ENCODE results near the gene NOSTRIN.
"Not testable (repeated sequence)": the region's sequence is repeated elsewhere in the genome, so short reads cannot be mapped to it uniquely, and the experiment has no call there.

Gene NOSTRIN

GRCh38 chr2:168819829-168820489, 17.5 kb downstream of the NOSTRIN start:
- DNase-seq = no peak

DNA sequence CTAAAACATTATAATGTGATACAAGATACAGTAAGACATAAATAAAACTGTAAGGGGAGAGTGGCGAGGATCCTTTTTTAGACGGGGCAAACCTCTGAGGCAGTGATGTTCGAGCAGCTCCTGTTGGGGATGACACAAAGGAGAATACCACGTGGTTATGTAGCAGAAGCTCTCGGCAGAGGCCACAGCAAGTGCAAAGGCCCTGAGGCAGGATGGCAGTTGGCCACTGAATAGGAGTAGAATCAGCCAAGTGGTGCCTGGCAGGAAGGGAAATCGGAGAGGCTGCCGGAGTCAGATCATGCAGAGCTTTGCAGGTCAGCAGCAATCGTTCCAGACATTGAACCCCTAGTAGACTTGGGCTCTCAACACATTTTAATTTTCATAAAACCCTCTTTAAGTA, 19.1 kb downstream of the NOSTRIN start:
- no peak for DNase-seq

- DNase-seq = no peak
These were observed 19.6 kb downstream of the NOSTRIN start for GRCh38 chr2:168821992-168822391.

GRCh38 chr2:168825126-168825525, 22.7 kb downstream of the NOSTRIN start:
- no peak for DNase-seq

GRCh38 chr2:168830958-168831357, 28.5 kb downstream of the NOSTRIN start:
- DNase-seq = no peak

DNA sequence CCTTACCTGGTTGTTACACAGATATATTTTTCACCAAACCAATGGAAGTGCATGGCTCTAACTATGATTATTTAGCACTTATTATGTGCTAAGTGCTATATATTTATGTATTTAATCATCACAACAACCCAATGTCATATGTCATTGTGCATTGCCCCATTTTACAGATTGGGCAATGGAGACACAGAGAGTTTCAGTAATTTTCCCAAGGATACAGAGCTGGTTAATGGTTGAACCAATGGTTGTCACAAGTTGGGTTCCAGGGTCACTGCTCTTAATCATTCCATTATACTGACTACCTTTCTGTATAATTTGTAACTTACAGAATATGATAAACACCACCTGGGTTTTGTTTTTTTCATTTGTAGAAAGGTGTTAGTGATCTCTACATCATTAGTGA, 29.2 kb downstream of the NOSTRIN start:
- no peak for DNase-seq

- DNase-seq = no peak
These were observed 33.5 kb downstream of the NOSTRIN start for GRCh38 chr2:168835969-168836368.

- DNase-seq = no peak
These were observed 39.0 kb downstream of the NOSTRIN start for GRCh38 chr2:168841445-168841844.

DNA sequence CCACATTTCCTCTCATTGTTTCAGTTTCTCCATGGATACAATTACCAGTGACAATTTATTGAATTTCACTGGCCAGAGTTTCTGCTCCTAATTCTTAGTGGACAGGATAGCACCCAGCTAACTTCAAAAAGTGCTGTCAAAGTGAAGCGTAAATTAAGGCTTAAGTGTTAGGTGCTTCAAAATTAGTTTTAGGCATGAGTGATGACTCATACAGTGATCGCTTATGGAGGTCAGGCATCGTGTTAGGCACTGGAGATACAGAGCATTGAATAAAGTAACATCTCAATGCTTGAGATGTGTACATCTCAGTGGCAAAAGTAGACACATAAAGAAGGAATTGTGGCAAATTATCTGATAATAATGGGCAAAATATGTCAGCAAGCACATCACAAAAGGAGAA, 40.8 kb downstream of the NOSTRIN start:
- DNase-seq = no peak

DNA sequence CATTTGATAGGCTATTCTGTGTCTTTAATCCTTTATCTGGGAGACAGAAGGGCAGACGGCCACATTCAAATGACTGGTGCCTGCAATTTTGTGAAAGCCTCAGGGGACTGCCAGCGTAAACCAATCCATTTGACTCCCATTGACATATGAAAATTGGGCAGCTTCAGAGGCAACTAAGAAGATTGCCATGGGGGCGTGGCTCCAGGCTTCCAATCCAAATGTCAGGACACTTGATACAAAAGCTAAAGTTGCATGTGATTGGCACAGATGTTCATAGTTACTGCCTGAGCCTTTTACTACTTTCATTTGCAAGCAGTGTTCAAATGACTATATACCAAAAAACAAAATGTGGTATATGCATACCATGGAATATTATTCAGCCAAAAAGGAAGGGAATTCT, 45.8 kb downstream of the NOSTRIN start:
- DNase-seq = no peak

DNA sequence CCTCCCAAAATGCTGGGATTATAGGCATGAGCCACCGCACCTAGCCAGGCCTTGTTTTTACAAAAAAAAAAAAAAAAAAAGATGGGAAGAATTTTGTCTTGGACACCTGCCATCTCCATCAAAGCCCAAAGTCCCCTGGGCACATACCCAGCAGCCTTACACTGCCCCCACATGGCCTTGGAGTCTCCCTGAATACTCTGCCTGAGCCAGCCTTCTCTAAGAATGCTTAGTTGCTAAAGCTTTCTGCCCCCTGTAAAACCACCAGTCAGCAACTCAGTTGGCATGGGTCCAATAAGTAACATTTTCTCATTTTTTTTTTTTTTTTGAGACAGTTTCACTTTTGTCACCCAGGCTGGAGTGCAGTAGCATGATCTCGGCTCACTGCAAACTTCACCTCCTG, 47.2 kb downstream of the NOSTRIN start:
- no peak for DNase-seq

DNA sequence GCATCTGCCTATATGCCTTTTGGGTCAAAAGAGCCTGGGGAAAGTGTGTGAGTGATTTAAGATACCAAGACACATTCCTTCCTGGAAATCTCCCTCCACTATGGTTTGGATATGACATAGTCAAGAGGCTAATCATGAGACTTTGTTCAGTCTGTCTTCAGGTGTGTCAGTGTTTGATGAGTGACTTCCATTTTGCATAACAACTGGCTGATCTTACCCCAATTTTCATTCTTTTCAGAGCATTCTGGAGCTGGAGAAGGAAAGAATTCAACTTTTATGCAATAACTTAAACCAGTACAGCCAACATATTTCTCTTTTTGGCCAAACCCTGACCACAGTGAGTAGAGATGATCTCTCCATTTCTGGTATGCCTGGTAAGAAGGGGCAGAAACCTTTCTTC, 48.4 kb downstream of the NOSTRIN start:
- DNase-seq = no peak

GRCh38 chr2:168851674-168852320, 49.4 kb downstream of the NOSTRIN start:
- DNase-seq = no peak

- DNase-seq = no peak
These were observed 50.0 kb downstream of the NOSTRIN start for GRCh38 chr2:168852481-168852880.

- DNase-seq = no peak
These were observed 51.0 kb downstream of the NOSTRIN start for GRCh38 chr2:168853471-168853870.

DNA sequence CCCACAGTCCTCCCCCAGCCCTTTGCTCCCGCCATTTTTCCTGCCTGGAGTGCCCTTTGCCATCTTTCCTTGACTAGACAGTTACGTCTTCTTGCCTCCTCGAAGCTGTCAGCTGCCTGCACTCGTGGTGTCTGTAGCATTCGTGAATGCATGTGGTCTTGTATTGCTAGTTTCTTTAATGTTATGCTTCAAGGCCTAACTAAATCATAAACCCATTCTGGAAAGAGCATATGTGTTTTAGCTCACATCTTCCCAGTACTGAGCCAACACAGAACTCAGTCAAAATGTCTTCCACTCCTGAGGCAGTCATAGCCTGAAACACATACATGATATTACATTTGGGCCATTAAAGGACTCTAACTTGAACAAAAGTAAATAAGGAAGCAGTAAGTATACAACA, 52.2 kb downstream of the NOSTRIN start:
- DNase-seq = no peak

DNA sequence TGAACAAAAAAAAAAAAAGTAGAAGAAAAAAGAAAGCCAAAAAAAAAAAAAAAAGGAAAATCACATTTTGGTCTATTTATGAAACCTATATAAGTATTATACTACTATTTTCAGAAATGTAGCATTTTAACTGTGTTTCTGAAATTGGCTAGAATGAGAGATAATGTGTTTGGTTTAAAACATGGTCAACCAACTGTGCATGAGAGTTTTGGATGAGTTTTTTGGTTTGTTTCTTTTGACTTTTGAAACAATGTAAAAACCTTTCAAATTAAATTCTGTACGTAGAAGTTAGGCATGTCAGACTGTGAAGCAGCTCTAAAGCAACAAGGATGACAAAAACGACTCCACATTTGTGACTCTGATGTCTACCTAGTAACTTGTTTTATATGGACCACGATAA, 53.2 kb downstream of the NOSTRIN start:
- DNase-seq = no peak

- DNase-seq = no peak
These were observed 55.7 kb downstream of the NOSTRIN start for GRCh38 chr2:168858146-168858545.

DNA sequence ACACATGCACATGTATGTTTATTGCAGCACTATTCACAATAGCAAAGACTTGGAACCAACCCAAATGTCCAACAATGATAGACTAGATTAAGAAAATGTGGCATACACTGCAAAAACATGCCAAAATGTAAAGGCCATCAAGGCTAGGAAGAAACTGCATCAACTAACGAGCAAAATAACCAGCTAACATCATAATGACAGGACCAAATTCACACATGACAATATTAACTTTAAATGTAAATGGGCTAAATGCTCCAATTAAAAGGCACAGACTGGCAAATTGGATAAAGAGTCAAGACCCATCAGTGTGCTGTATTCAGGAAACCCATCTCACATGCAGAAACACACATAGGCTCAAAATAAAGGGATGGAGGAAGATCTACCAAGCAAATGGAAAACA, 64.7 kb downstream of the NOSTRIN start:
- DNase-seq = not testable (repeated sequence)

DNA sequence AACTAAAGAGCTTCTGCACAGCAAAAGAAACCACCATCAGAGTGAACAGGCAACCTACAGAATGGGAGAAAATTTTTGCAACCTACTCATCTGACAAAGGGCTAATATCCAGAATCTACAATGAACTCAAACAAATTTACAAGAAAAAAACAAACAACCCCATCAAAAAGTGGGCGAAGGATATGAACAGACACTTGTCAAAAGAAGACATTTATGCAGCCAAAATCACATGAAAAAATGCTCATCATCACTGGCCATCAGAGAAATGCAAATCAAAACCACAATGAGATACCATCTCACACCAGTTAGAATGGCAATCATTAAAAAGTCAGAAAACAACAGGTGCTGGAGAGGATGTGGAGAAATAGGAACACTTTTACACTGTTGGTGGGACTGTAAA, 67.9 kb downstream of the NOSTRIN start:
- DNase-seq = not testable (repeated sequence)

DNA sequence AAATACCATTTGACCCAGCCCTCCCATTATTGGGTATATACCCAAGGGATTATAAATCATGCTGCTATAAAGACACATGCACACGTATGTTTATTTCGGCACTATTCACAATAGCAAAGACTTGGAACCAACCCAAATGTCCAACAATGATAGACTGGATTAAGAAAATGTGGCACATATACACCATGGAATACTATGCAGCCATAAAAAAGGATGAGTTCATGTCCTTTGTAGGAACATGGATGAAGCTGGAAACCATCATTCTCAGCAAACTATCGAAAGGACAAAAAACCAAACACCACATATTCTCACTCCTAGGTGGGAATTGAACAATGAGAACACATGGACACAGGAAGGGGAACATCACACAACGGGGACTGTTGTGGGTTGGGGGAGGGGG, 68.4 kb downstream of the NOSTRIN start:
- not testable (repeated sequence) for DNase-seq

DNA sequence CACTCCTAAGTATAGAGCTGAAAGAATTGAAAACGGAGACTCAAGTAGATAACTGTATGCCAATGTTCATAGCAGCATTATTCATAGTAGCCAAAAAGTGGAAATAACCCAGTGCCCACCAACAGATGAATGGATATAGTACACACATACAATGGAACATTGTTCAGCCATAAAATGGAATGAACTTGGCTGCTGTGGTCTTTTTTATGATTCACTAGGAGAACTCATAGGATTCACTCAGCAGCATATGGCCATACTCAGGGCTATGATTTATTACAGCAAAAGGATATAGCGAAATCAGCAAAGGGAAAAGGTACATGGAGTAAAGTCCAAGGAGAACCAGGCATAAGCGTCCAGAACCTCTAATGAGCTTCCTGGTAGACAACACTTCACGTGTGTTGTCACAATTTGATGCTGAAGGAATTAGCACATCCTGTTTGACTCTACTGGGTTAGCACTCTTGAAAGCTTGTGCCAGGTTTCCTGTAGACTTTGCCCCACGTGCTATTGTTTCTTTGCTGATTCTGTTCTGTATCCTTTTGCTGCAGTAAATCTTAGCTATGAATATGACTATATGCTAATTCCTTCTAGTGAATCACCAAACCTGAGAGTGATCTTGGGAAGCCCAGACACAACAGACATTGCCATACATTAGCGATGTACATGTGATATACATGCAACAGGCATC, 72.1 kb downstream of the NOSTRIN start:
- DNase-seq = no peak

- DNase-seq = not testable (repeated sequence)
These were observed 79.7 kb downstream of the NOSTRIN start for GRCh38 chr2:168882163-168882562.

- no peak for DNase-seq
These were observed 82.5 kb downstream of the NOSTRIN start for GRCh38 chr2:168884975-168885374.

Data from activated naive CD4-positive, alpha-beta T cell treated with Interleukin-2 at 50 U/mL for 16 hours (primary cell).